ENCODE measurements around the gene IRGC. TPM values are rescaled to one million over a fixed set of nuclear protein-coding genes. Genes with fewer than 3 reads are reported as not detected.

Gene IRGC
- total and polyA plus RNA-seq, 9 of the 15 experiments (the other 6 are each of a cell fraction or from before 2014, with no cell fraction given) = not detected

DNA sequence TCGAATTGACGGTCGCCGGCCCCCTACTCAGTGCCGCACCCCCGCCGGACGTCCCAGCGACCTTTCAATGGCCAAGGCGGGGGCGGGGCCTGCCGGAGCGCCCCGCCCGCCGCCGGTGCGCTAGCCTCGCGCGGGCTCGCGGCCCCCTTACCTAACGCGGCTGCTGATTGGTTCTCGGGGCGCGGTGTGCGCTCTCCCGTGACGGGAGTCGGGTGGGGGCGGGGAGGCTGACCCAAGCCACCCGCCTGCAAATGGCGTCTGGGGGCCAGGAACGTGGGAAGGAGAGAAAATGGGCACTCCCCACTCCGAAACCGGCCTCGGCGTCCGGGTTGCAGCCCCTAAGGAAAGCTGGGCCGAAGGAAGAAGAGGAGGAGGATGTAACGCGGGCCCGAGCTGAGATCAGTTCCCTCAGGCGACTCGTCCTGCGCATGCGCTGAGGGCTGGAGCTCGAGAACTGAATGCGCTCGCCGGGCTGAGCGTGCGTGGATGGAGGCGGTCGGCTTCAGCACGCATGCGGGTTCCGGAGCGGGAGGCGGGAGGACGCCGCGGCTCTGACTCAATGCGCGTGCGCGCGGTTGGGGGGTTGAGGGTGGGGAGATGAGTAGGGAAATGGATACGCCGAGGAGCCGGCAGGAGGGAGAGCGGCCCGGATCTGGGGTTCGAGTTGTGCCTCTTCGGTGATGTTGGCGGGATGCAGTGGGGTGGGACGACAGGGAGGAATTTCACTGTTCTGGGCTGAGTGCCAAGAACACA is 38.8 kb downstream of the IRGC start, which contains the start of gene SMG9 (continued):
- TF ChIP-seq, protein P1, sequence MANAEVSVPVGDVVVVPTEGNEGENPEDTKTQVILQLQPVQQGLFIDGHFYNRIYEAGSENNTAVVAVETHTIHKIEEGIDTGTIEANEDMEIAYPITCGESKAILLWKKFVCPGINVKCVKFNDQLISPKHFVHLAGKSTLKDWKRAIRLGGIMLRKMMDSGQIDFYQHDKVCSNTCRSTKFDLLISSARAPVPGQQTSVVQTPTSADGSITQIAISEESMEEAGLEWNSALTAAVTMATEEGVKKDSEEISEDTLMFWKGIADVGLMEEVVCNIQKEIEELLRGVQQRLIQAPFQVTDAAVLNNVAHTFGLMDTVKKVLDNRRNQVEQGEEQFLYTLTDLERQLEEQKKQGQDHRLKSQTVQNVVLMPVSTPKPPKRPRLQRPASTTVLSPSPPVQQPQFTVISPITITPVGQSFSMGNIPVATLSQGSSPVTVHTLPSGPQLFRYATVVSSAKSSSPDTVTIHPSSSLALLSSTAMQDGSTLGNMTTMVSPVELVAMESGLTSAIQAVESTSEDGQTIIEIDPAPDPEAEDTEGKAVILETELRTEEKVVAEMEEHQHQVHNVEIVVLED (CRISPR knock-in tag; IDR thresholded peaks at IDR 0.05) = peak; percentile 73
- TF ChIP-seq HSF4 (CRISPR knock-in tag; IDR thresholded peaks at IDR 0.05; ENCODE audit: borderline replicate concordance) (no peak), CBFB (CRISPR knock-in tag; IDR thresholded peaks at IDR 0.05) (no peak), ZBTB7A (IDR thresholded peaks at IDR 0.05; ENCODE audit: borderline replicate concordance, control insufficient read depth, low read depth, low read length) (peak; percentile 93), MYNN (IDR thresholded peaks at IDR 0.05) (no peak), MYNN (CRISPR knock-in tag; IDR thresholded peaks at IDR 0.05) (no peak), PHB2 (IDR thresholded peaks at IDR 0.05; ENCODE audit: low read depth) (no peak), ELF4 (CRISPR knock-in tag; IDR thresholded peaks at IDR 0.05) (no peak), GATA2 (CRISPR knock-in tag; IDR thresholded peaks at IDR 0.05) (no peak), ZFP1 (CRISPR knock-in tag; IDR thresholded peaks at IDR 0.05) (no peak), CCAR2 (IDR thresholded peaks at IDR 0.05; ENCODE audit: low read depth, low read length) (no peak), NUFIP1 (IDR thresholded peaks at IDR 0.05; ENCODE audit: partially characterized antibody) (no peak)
- TF ChIP-seq, protein P2, sequence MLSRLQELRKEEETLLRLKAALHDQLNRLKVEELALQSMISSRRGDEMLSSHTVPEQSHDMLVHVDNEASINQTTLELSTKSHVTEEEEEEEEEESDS (CRISPR knock-in tag; IDR thresholded peaks at IDR 0.05) = no peak
- TF ChIP-seq, protein P3, sequence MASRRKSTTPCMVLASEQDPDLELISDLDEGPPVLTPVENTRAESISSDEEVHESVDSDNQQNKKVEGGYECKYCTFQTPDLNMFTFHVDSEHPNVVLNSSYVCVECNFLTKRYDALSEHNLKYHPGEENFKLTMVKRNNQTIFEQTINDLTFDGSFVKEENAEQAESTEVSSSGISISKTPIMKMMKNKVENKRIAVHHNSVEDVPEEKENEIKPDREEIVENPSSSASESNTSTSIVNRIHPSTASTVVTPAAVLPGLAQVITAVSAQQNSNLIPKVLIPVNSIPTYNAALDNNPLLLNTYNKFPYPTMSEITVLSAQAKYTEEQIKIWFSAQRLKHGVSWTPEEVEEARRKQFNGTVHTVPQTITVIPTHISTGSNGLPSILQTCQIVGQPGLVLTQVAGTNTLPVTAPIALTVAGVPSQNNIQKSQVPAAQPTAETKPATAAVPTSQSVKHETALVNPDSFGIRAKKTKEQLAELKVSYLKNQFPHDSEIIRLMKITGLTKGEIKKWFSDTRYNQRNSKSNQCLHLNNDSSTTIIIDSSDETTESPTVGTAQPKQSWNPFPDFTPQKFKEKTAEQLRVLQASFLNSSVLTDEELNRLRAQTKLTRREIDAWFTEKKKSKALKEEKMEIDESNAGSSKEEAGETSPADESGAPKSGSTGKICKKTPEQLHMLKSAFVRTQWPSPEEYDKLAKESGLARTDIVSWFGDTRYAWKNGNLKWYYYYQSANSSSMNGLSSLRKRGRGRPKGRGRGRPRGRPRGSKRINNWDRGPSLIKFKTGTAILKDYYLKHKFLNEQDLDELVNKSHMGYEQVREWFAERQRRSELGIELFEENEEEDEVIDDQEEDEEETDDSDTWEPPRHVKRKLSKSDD (conservative IDR thresholded peaks at IDR 0.05; ENCODE audit: low read length) = 0 out of 2 replicates have a peak, but pooled peaks have one; percentile 39
- TF ChIP-seq, protein P4, sequence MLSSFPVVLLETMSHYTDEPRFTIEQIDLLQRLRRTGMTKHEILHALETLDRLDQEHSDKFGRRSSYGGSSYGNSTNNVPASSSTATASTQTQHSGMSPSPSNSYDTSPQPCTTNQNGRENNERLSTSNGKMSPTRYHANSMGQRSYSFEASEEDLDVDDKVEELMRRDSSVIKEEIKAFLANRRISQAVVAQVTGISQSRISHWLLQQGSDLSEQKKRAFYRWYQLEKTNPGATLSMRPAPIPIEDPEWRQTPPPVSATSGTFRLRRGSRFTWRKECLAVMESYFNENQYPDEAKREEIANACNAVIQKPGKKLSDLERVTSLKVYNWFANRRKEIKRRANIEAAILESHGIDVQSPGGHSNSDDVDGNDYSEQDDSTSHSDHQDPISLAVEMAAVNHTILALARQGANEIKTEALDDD (IDR thresholded peaks at IDR 0.05) = no peak
- TF ChIP-seq, protein P5, sequence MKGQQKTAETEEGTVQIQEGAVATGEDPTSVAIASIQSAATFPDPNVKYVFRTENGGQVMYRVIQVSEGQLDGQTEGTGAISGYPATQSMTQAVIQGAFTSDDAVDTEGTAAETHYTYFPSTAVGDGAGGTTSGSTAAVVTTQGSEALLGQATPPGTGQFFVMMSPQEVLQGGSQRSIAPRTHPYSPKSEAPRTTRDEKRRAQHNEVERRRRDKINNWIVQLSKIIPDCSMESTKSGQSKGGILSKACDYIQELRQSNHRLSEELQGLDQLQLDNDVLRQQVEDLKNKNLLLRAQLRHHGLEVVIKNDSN (CRISPR knock-in tag; IDR thresholded peaks at IDR 0.05) = 0 out of 2 replicates have a peak, but pooled peaks have one; percentile 33
- TF ChIP-seq, protein P6, sequence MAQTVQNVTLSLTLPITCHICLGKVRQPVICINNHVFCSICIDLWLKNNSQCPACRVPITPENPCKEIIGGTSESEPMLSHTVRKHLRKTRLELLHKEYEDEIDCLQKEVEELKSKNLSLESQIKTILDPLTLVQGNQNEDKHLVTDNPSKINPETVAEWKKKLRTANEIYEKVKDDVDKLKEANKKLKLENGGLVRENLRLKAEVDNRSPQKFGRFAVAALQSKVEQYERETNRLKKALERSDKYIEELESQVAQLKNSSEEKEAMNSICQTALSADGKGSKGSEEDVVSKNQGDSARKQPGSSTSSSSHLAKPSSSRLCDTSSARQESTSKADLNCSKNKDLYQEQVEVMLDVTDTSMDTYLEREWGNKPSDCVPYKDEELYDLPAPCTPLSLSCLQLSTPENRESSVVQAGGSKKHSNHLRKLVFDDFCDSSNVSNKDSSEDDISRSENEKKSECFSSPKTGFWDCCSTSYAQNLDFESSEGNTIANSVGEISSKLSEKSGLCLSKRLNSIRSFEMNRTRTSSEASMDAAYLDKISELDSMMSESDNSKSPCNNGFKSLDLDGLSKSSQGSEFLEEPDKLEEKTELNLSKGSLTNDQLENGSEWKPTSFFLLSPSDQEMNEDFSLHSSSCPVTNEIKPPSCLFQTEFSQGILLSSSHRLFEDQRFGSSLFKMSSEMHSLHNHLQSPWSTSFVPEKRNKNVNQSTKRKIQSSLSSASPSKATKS (CRISPR knock-in tag; IDR thresholded peaks at IDR 0.05) = no peak
- TF ChIP-seq, protein P7, sequence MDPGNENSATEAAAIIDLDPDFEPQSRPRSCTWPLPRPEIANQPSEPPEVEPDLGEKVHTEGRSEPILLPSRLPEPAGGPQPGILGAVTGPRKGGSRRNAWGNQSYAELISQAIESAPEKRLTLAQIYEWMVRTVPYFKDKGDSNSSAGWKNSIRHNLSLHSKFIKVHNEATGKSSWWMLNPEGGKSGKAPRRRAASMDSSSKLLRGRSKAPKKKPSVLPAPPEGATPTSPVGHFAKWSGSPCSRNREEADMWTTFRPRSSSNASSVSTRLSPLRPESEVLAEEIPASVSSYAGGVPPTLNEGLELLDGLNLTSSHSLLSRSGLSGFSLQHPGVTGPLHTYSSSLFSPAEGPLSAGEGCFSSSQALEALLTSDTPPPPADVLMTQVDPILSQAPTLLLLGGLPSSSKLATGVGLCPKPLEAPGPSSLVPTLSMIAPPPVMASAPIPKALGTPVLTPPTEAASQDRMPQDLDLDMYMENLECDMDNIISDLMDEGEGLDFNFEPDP (CRISPR knock-in tag; IDR thresholded peaks at IDR 0.05) = no peak

All from K562 (cell line).